GM21786 (cell line): Measurements from ENCODE around the gene GNPDA2.
A peak's percentile ranks its signal among the peaks of the same experiment; 100 is the strongest.

Experiments
- ATAC-seq: cut with Tn5 transposase; IDR thresholded peaks from one replicate; pipeline ENCODE4 v1.9.1; 2021; ENCODE audit not compliant: unreplicated experiment

Gene GNPDA2

GRCh38 chr4:44684648-44685047, 41.7 kb downstream of the GNPDA2 start:
- ATAC-seq, result no peak

GRCh38 chr4:44679060-44679459, 47.3 kb downstream of the GNPDA2 start:
- ATAC-seq, result no peak

- peak; percentile 97 for ATAC-seq
Measured at GRCh38 chr4:44678094-44679041, 48.0 kb downstream of the GNPDA2 start, which contains the start of gene GUF1. Gene GUF1 (plus strand): TSS chr4:44678420. CDS start chr4:44678623, 203 bp downstream.

GRCh38 chr4:44675366-44675765, 51.0 kb downstream of the GNPDA2 start:
- ATAC-seq, result no peak

DNA sequence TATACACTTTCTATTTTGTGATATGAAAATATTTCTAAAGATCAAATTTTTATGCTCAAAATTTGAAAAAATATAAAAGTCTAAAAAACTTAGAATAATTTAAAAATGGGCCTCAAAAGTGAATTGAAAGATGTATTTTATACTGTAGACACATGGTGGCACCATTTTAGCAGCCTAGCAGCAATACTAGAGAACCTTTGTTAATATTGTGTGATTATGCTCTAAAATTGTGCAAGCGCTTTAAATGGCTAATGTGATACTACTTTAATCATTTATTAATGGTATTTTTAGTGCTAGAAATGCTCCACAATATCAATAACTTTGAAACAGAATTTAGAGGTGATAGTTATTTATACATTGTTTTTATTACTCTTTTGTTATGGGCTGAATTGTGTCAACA, 51.9 kb downstream of the GNPDA2 start:
- no peak for ATAC-seq

DNA sequence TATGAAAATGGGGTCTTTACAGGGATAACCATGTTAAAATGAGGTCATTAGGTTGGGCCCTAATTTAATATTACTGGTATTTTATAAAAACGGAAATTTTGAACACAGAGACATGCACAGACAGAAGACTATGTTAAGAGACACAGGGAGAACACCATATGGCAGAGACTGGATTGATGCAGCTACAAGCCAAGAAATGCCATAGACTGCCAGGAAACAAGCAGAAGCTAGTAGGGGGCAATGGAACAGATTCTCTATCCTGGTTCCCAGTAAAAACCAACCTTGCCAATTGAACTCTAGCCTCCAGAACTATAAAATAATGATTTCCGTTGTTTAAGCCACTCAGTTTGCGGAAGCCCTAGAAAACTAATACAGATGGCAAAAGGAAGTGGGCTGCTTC, 54.7 kb downstream of the GNPDA2 start:
- no peak for ATAC-seq

DNA sequence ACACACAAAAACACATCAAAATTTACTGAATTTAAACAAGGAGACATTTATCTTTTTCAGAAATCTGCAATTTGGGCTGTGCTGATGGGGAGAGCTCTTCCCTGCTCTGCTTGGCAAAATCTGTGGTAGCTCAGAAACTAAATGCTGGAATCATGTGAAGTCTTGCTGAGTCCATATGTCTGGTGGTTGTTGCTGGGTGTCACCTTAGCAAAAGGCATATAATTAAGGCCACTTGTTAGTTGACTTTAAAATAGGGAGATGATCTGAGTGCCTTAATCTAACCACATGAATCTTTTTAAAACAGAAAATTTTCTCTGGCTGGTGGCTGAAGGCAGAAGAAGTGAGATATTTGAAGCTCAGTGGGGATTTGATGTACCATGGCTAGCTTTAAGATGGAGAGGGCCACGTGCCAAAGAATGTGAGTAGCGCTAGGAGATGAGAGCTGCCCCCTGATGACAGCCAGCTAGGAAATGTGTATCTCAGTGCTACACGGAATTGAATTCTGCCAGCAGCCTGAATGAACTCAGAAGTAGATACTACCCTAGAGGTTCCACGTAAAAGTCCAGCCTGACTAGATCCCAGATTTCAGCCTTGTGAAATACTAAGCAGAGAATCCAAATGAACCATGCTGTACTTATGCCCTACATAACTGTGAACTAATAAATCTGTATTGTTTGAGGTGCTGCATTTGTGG, 55.7 kb downstream of the GNPDA2 start:
- no peak for ATAC-seq

DNA sequence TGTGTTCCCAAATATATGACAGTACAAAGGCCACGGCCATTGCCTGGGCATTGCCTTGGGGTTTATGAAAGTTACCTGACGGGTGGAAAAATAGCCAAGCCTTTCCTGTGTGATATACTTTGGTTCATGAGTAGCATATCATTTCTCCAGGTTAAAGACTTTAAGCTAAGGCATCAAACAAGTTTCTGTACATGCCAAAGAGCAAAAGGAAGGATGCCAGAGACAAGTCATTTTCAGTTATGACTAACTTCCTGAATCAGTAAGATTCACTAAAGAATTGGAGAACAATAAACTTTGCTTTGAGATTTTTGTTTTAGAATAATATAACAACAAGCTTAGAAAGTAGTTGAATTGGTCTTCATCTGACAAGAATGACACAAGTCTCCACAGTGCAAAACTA, 57.8 kb downstream of the GNPDA2 start:
- ATAC-seq, result no peak

DNA sequence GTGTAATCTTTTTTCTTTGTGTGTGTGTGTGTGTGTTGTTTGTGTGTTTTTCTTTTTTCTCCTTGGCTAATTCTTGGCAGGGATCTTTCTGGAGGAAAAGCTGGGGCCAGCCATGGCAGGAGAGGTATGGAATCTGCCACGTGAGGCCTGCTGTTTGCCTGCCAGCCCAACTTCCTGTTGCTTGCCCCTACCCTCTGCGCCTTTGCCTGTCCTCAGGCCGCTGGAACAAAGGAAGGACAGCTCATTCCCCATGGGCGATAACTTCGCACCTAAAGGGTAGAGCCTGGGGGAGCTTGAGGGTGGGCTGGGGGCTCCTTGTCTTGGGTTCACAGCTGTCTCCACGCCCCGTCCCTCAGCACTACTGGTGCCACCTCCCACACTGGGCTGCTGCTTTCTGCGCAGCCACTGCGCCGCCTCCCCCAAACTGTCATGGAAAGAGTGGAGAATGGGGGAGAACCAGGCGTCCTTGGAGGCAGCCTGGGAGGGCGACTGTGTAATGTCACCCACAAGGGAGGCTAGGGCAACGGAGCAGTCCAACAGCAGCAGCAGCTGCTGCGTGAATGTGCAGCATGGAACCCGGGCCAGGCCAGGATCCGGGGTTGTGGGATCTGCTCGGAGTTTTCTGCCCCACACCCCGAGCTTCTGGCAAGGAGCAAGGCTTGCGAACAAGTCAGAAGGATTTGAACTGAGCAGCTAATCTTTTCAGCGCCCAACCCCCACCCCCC, 62.7 kb downstream of the GNPDA2 start:
- ATAC-seq, result no peak

- peak; percentile 56 for ATAC-seq
Measured at GRCh38 chr4:44662623-44663005, 63.7 kb downstream of the GNPDA2 start.

GRCh38 chr4:44661940-44662622, 64.3 kb downstream of the GNPDA2 start:
- no peak for ATAC-seq

- no peak for ATAC-seq
Measured at GRCh38 chr4:44660396-44660795, 66.0 kb downstream of the GNPDA2 start.

DNA sequence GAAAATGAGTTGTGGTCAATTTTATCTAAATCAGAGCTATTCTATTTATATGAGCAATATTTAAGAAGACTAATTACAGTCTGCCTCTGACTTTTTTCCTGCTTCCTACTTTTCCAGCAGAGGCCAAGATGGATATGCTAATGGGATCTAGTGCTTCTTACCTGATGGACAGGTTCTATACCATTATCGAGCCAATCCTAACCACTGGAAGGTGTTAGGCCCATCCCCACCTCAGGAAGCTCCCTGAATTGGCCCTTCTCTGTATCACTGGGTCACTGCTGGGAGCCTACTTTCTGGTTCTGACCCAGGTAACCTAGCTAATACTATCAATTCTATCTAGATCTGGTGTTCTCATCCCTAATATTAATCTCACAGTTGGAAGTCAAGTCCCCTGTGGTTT, 74.4 kb downstream of the GNPDA2 start:
- ATAC-seq, result no peak
